MM.1S (cell line): ENCODE measurements around the gene MNT.

Experiments
- CTCF ChIP-seq: fragments of 300-600 bp; sonication (generic); IDR thresholded peaks from 2 replicates; pipeline ENCODE4 v1.5.1; 2016; ENCODE audit warnings: antibody characterized with exemption, low read length, mixed read lengths
- EZH2 ChIP-seq: fragments of 300-600 bp; sonication (generic); optimal IDR thresholded peaks from 2 replicates; pipeline ENCODE3; 2017; ENCODE audit warnings: low read depth, mild to moderate bottlenecking, antibody characterized with exemption, low read length, mixed read lengths
- EZH2phosphoT487 ChIP-seq: fragments of 300-600 bp; sonication (generic); IDR thresholded peaks from 2 replicates; pipeline ENCODE4 v1.6.1; 2018; ENCODE audit warnings: antibody characterized with exemption, low read length

GRCh38 chr17:2393954-2394749 is 6.7 kb downstream of the MNT start:
- TF ChIP-seq CTCF (no peak), EZH2 (no peak), EZH2phosphoT487 (no peak)
